H1 (cell line): ENCODE results near the gene TEX10. TPM values are rescaled to one million over a fixed set of nuclear protein-coding genes. Genes with fewer than 3 reads are reported as not detected.

Experiments used
- PHF8 ChIP-seq: fragments of 200-600 bp; sonication (generic); conservative IDR thresholded peaks from 2 replicates; pipeline ENCODE4 v1.7.1; 2012; ENCODE audit warnings: low read depth, mild to moderate bottlenecking, inconsistent platforms, low read length, moderate library complexity
- polyA plus RNA-seq, 7 experiments: library from polyadenylated mRNA; depleted of rRNA in 3 of 7; stranded (reverse) in 5 of 7; unstranded in 2 of 7; fragments of >200 nt in 5 of 7; fragments of 200-250 nt in 2 of 7; gene quantifications; 1 replicate in 5 of 7; 2 replicates in 1 of 7; 4 replicates in 1 of 7; pipeline versions ENCODE4 v1.2.1 to v1.2.3, GENCODE V29; 2011 to 2013; ENCODE audit warnings: missing spikeins in 2 of 7, mixed read lengths in 2 of 7
- total RNA-seq: library from RNA; stranded (reverse); fragmentation: NEBNext Ultra II Directional; extraction: Animal tissue kit (Norgen Biotek cat#: 25700); gene quantifications from 2 replicates; pipeline ENCODE4 v1.2.1, GENCODE V29; 2021

The TEX10 gene
- total and polyA plus RNA-seq, 2 of the 8 experiments (the other 6 are each of a cell fraction or from before 2014, with no cell fraction given) = 46.9 to 81.0 TPM

- TF ChIP-seq PHF8 = no peak
- TF ChIP-seq, all 59 proteins: peak for 0
Observed at GRCh38 chr9:100350188-100350587, 2.6 kb downstream of the TEX10 start (continued).
